Type B pancreatic cell (in vitro differentiated cells): Measurements from ENCODE around the gene RAMP3. TPM values are rescaled to one million over a fixed set of nuclear protein-coding genes. Genes with fewer than 3 reads are reported as not detected.

Experiments used
- DNase-seq: peaks from one replicate; pipeline ENCODE4 v3.0.0; 2021; ENCODE audit warnings: mixed read lengths; ENCODE audit not compliant: unreplicated experiment; ENCODE audit errors: extremely low spot score
- H3K27ac Mint-ChIP-seq: 2 replicates; pipeline ENCODE4 v1.8.0; 2021; ENCODE audit warnings: mild to moderate bottlenecking, mixed read lengths
- H3K27me3 Mint-ChIP-seq: 2 replicates; pipeline ENCODE4 v1.8.0; 2021; ENCODE audit warnings: mixed read lengths
- H3K36me3 Mint-ChIP-seq: 2 replicates; pipeline ENCODE4 v1.8.0; 2021; ENCODE audit warnings: mixed read lengths
- H3K4me1 Mint-ChIP-seq: one replicate; pipeline ENCODE4 v1.8.0; 2021; ENCODE audit warnings: mixed read lengths; ENCODE audit not compliant: unreplicated experiment
- H3K4me3 Mint-ChIP-seq: 2 replicates; pipeline ENCODE4 v1.8.0; 2021; ENCODE audit warnings: mild to moderate bottlenecking, mixed read lengths
- H3K9me3 Mint-ChIP-seq: 2 replicates; pipeline ENCODE4 v1.8.0; 2021; ENCODE audit warnings: mixed read lengths
- total RNA-seq: library from RNA; stranded (reverse); gene quantifications from 2 replicates; pipeline ENCODE4 v1.2.1, GENCODE V29; 2021; ENCODE audit warnings: low replicate concordance
- TF ChIP-seq, protein P1 (sequence below): fragments of 200-600 bp; sonication (generic); conservative IDR thresholded peaks from 2 replicates; pipeline ENCODE4 v1.5.0; 2021; ENCODE audit warnings: antibody characterized with exemption, mild to moderate bottlenecking

Gene RAMP3
- total RNA-seq, 1 donor from 2014 or later = 0.70 TPM

DNA sequence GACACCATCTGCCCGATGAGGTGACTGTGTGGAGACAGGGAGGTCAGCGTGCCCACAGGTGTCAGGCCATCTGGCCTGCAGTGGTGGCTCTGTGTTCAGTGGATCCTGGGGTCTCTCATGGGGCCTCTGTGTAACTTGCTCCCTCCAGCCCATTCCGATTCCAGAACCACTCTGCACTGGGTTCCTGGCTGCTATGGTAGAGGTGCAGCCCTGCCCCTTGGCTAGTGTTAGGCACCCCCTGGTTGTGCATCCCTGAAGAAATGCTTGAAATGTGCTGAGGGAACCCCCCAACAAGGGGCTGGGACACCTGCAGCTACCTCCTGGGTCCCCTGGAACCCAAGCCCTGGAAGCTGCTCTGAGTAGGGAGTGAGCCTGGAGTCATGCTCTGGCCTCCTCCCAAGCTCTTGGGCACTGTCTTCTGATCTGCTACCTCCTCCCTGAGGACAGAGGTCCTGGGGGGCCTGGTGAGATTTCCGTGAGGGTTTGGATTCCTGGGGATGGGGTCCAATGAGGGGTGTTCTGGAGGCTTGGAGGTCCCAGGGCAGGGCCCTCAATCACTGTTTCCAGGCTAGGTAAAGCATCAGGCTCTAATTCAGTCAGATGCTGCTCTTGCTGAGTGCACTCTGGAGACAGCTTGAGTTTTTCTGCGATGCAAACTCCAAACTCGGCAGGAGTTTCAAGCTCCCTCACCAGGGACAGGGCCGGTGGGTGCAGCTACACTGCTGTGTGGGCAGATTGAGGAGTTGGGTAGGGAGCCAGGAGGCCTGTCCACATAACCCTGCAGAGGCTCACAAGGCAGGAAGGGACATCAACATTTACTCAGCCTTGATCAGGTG is 27.7 kb downstream of the RAMP3 start:
- TF ChIP-seq, protein P1, sequence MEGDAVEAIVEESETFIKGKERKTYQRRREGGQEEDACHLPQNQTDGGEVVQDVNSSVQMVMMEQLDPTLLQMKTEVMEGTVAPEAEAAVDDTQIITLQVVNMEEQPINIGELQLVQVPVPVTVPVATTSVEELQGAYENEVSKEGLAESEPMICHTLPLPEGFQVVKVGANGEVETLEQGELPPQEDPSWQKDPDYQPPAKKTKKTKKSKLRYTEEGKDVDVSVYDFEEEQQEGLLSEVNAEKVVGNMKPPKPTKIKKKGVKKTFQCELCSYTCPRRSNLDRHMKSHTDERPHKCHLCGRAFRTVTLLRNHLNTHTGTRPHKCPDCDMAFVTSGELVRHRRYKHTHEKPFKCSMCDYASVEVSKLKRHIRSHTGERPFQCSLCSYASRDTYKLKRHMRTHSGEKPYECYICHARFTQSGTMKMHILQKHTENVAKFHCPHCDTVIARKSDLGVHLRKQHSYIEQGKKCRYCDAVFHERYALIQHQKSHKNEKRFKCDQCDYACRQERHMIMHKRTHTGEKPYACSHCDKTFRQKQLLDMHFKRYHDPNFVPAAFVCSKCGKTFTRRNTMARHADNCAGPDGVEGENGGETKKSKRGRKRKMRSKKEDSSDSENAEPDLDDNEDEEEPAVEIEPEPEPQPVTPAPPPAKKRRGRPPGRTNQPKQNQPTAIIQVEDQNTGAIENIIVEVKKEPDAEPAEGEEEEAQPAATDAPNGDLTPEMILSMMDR = no peak
- Mint-ChIP-seq H3K27ac (no peak overlapping the region), H3K4me1 (no peaks in the 10 kb centered on the region), H3K4me3 (no peak overlapping the region), H3K9me3 (no peaks in the 10 kb centered on the region), H3K36me3 (no peaks in the 10 kb centered on the region), H3K27me3 (peaks cover 11% of the 10 kb centered on the region)
- DNase-seq = peak; percentile 66

DNA sequence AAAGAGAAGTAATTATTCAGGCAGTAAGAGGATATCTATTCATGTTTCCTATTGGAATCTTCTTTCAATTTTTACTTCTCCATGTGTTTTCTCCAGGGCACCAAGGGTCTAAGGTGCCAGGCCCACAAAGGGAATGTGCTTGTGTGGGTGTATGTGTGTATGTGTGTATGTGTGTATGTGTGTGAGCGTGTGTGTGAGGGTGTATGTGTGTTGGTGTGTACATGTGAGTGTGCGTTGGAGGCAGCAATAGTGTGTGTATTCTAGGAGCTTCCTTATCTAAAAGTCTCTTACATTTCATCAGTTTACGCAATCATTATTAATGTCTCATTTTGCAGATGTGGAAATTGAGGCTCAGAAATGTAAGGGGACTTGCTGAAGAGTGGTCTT is 28.3 kb downstream of the RAMP3 start:
- H3K36me3 Mint-ChIP-seq = no peaks in the 10 kb centered on the region
- DNase-seq = no peak
- TF ChIP-seq, protein P1 = no peak
- no peak overlapping the region for H3K27ac Mint-ChIP-seq
- H3K9me3 Mint-ChIP-seq = no peaks in the 10 kb centered on the region
- no peak overlapping the region for H3K4me3 Mint-ChIP-seq
- peaks cover 9% of the 10 kb centered on the region for H3K27me3 Mint-ChIP-seq
- H3K4me1 Mint-ChIP-seq = no peaks in the 10 kb centered on the region

DNA sequence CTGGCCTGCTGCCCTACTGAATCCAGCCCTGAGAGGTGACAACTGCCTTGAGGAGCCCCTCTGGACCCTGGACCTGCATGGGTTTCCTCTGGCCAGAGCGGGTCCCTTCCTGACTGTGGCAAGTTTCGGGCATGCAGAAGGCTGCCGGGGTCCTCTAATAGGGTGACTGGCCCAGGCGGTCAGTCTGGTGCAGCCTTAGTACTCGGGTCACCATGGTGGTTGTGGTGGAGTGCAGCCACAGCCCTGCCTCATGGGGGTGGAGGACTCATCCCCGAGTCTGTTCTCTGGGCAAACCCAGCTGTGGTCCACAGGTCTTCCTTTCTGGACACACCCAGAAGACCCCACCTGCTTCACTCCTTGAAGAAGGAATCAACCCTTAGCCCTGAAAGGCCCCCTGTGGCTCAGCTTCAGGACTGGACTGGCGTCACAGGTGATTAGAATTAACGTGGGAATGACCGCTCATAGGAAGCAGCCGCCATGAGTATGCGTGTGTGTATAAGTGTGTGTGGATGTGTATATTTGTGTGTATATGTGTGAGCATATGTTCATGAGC is 28.7 kb downstream of the RAMP3 start:
- TF ChIP-seq, protein P1 = no peak
- H3K27me3 Mint-ChIP-seq = peaks cover 9% of the 10 kb centered on the region
- DNase-seq = peak; percentile 50
- H3K4me3 Mint-ChIP-seq = no peak overlapping the region
- no peak overlapping the region for H3K27ac Mint-ChIP-seq
- no peaks in the 10 kb centered on the region for H3K36me3 Mint-ChIP-seq
- H3K9me3 Mint-ChIP-seq = no peaks in the 10 kb centered on the region
- H3K4me1 Mint-ChIP-seq = peaks cover 3% of the 10 kb centered on the region

DNA sequence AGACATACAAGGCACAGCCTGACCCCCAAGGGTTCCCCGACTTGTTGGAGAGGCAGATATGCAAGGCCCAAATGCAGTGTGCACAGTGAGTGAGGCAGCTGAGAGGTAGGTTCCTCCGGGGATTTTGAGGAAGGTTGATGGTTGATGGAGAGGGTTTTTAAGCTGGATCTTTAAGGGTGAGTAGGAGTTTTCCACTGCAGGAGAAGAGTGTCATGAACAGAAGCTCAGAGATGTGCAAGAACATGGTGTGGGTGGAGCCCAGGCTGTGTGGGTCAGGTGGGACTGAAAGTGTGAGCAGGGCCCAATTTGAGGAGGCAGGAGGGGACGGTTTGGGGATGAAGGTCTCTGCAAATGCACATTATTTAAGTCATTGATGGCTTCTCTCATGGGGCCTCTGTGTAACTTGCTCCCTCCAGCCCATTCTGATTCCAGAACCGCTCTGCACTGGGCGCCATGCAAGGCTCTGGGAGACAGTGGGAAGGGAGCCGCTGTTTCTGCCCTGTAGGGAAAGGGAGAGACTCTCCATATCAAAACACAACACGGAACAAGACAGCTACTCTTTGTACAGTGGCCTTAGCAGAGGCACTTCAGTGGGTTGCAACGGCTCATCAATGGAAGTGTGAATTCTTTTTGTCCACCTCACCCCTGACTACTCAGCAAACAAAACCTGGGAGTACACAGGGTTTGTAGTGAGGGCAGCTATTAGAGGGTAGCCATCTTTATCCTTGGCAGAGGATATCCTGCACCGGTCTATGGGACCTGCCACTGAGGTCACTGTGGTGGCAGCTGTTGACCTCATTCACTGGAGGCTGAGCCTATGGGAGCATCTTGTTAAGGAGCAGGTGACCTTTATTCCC is 29.7 kb downstream of the RAMP3 start:
- no peak overlapping the region for H3K4me3 Mint-ChIP-seq
- H3K36me3 Mint-ChIP-seq = no peaks in the 10 kb centered on the region
- DNase-seq = peak; percentile 31
- no peak overlapping the region for H3K27ac Mint-ChIP-seq
- H3K27me3 Mint-ChIP-seq = peaks cover 14% of the 10 kb centered on the region
- TF ChIP-seq, protein P1 = no peak
- peaks cover 4% of the 10 kb centered on the region for H3K4me1 Mint-ChIP-seq
- no peaks in the 10 kb centered on the region for H3K9me3 Mint-ChIP-seq

DNA sequence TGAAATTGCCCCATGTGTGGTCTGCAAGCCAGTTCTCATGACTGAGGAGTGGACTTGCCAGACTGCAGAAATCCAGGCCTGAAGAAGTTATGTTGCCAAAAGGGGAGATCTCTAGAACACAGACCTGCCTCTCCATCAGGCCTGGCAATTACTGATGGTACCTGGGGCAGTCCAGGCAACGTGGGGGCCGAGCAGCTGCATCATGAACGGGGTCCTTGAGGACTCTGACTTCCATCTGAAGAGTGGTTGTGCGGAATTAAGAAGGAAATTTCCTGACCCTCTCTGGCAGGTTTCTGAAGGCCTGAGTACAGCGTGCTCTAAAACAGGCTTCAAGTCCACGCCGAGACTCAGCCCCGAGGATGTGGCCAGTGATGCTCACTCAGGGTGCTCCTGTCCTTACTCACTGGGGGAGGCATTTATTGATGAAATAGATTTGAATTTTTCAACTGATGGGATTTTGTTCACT is 30.4 kb downstream of the RAMP3 start:
- DNase-seq = no peak
- TF ChIP-seq, protein P1 = no peak

More for the DNA sequence above, 30.4 kb downstream of the RAMP3 start:
- Mint-ChIP-seq H3K36me3 (no peaks in the 10 kb centered on the region), H3K4me1 (peaks cover 4% of the 10 kb centered on the region), H3K27me3 (peaks cover 17% of the 10 kb centered on the region), H3K9me3 (no peaks in the 10 kb centered on the region), H3K27ac (no peak overlapping the region), H3K4me3 (no peak overlapping the region)
